K562 (cell line): ENCODE results near the gene CEP95. TPM values are rescaled to one million over a fixed set of nuclear protein-coding genes. Genes with fewer than 3 reads are reported as not detected.
A peak's percentile ranks its signal among the peaks of the same experiment; 100 is the strongest.

Source experiments
- ATAC-seq: fragments of 200-7000 bp; cut with Tn5 transposase; 3 replicates; pipeline ENCODE4 v1.9.1; 2020; ENCODE audit warnings: moderate library complexity
- BruUV-seq: library from RNA; stranded (reverse); fragments of 400-500 nt; replicated peaks from 2 replicates; lab custom pipeline; 2021; lab: Mats Ljungman, UMichigan
- CTCF ChIA-PET: fragments of 300-600 bp; formaldehyde crosslinking; extraction: SDS; loops from one replicate; lab custom pipeline; 2021; ENCODE audit warnings: low intra/inter-chr PET ratio; lab: Yijun Ruan, JAX
- POLR2A ChIA-PET: fragments of 300-600, 350-650 bp; sonication (Branson Sonifier 250); formaldehyde crosslinking; extraction: SDS; loops from one replicate; lab custom pipeline; 2021; ENCODE audit warnings: antibody characterized with exemption, inconsistent platforms; lab: Yijun Ruan, JAX
- DNase-seq, 4 experiments: peaks; one replicate each; pipeline versions ENCODE4 v3.0.0 to v3.0.0-alpha.2; 2011 to 2018; ENCODE audit warnings: low spot score in 3 of 4, mixed read lengths in 3 of 4; ENCODE audit errors: extremely low read depth in 1 of 4
- FAIRE-seq: peaks from 2 replicates; lab custom pipeline; 2011; peaks lifted over from hg19 to GRCh38; lab: Jason Lieb, UNC
- H2AFZ ChIP-seq: 2 replicates; pipeline ENCODE4 v1.6.0; 2011; ENCODE audit warnings: low read depth, low read length, control low read depth, inconsistent platforms
- H3K27ac ChIP-seq: fragments of 200-600 bp; 3 replicates; pipeline ENCODE4 v1.8.0; 2011; ENCODE audit warnings: low read depth, mild to moderate bottlenecking, control low read depth, inconsistent platforms, low read length, moderate library complexity, mixed read lengths; ENCODE audit errors: extremely low read depth
- H3K27me3 ChIP-seq, 2 experiments: fragments of 300-600 bp in 1 of 2; 2 replicates in 1 of 2; 3 replicates in 1 of 2; pipeline versions ENCODE4 v1.6.0 to v1.8.0; 2011; ENCODE audit warnings: inconsistent platforms in 2 of 2, low read length in 2 of 2, mild to moderate bottlenecking in 1 of 2, mixed read lengths in 1 of 2, moderate library complexity in 1 of 2; ENCODE audit not compliant: control insufficient read depth in 2 of 2, insufficient read depth in 2 of 2
- H3K36me3 ChIP-seq: fragments of 300-600 bp; 3 replicates; pipeline ENCODE4 v1.8.0; 2011; ENCODE audit warnings: mild to moderate bottlenecking, low read length, inconsistent platforms; ENCODE audit not compliant: control insufficient read depth, insufficient read depth
- H3K4me1 ChIP-seq, 2 experiments: fragments of 200-600 bp in 1 of 2; replicated peaks in 1 of 2; 2 replicates in 1 of 2; 3 replicates in 1 of 2; pipeline versions ENCODE4 v1.5.1 to v1.8.0; 2011; ENCODE audit warnings: inconsistent platforms in 2 of 2, low read length in 2 of 2, mild to moderate bottlenecking in 1 of 2, mixed read lengths in 1 of 2, moderate library complexity in 1 of 2; ENCODE audit not compliant: control insufficient read depth in 2 of 2, insufficient read depth in 2 of 2
- H3K4me2 ChIP-seq: 2 replicates; pipeline ENCODE4 v1.6.1; 2011; ENCODE audit warnings: low read length, control low read depth, inconsistent platforms, mixed read lengths; ENCODE audit not compliant: insufficient read depth
- H3K4me3 ChIP-seq: fragments of 200-600 bp; sonication (generic), shearing (Covaris generic); 2 replicates; pipeline ENCODE4 v1.5.1; 2016; ENCODE audit warnings: control low read depth, inconsistent platforms
- H3K79me2 ChIP-seq: fragments of 200-600 bp; 3 replicates; pipeline ENCODE4 v1.8.0; 2011; ENCODE audit warnings: low read length, inconsistent platforms; ENCODE audit not compliant: control insufficient read depth, insufficient read depth
- H3K9ac ChIP-seq, 2 experiments: 2 replicates each; pipeline versions ENCODE4 v1.6.0 to v1.6.1; 2011; ENCODE audit warnings: low read depth in 2 of 2, low read length in 2 of 2, control low read depth in 1 of 2, inconsistent platforms in 1 of 2, mild to moderate bottlenecking in 1 of 2, mixed read lengths in 1 of 2; ENCODE audit not compliant: insufficient read depth in 1 of 2
- H3K9me1 ChIP-seq: one replicate; pipeline ENCODE4 v1.6.0; 2011; ENCODE audit warnings: inconsistent platforms, mild to moderate bottlenecking, low read length, moderate library complexity; ENCODE audit not compliant: control insufficient read depth, insufficient read depth
- H3K9me3 ChIP-seq: replicated peaks from 2 replicates; pipeline ENCODE4 v1.5.1; 2011; ENCODE audit warnings: low read depth, low read length, inconsistent platforms; ENCODE audit not compliant: control insufficient read depth, insufficient read depth
- H4K20me1 ChIP-seq: replicated peaks from 2 replicates; pipeline ENCODE4 v1.6.1; 2011; ENCODE audit warnings: low read length, inconsistent platforms, mixed read lengths; ENCODE audit not compliant: control insufficient read depth, insufficient read depth
- ARID3B ChIP-seq: fragments of 250-450 bp; sonication (Bioruptor Pico); IDR thresholded peaks from 2 replicates; pipeline ENCODE4 v1.4.0; 2020; ENCODE audit warnings: borderline replicate concordance
- ATF1 ChIP-seq, 2 experiments: fragments of 450-650 bp in 1 of 2; IDR thresholded peaks; 2 replicates each; pipeline ENCODE4 v1.6.1; 2016; ENCODE audit warnings: missing compliant biosample characterization in 1 of 2, missing genetic modification characterization in 1 of 2
- BRD4 ChIP-seq: fragments of 200-600 bp; sonication (generic); IDR thresholded peaks from 2 replicates; pipeline ENCODE4 v1.6.1; 2017; ENCODE audit warnings: inconsistent platforms
- BRF1 ChIP-seq: IDR thresholded peaks from 3 replicates; pipeline ENCODE4 v1.6.1; 2011; ENCODE audit warnings: borderline replicate concordance, mild to moderate bottlenecking; ENCODE audit not compliant: insufficient read length; ENCODE audit errors: extremely low read depth
- CBFA2T2 ChIP-seq: fragments of 450-650 bp; conservative IDR thresholded peaks from 2 replicates; pipeline ENCODE4 v1.6.1; 2017; ENCODE audit warnings: mild to moderate bottlenecking
- CREB3L1 ChIP-seq: fragments of 450-650 bp; IDR thresholded peaks from 2 replicates; pipeline ENCODE4 v1.6.1; 2014; ENCODE audit warnings: low read depth, mild to moderate bottlenecking, moderate library complexity, borderline replicate concordance
- CREBBP ChIP-seq: IDR thresholded peaks from one replicate; pipeline ENCODE4 v1.6.1; 2012; ENCODE audit warnings: low read depth, mild to moderate bottlenecking, control low read depth, inconsistent platforms, low read length
- HNRNPUL1 ChIP-seq: fragments of 200-400 bp; formaldehyde crosslinking; IDR thresholded peaks from 2 replicates; pipeline ENCODE4 v1.6.1; 2017; ENCODE audit warnings: low read length
- MAFF ChIP-seq: IDR thresholded peaks from 2 replicates; pipeline ENCODE4 v1.6.1; 2012; ENCODE audit warnings: low read length, improper control_type of control experiment
- MAFG ChIP-seq: fragments of 450-650 bp; conservative IDR thresholded peaks from 2 replicates; pipeline ENCODE4 v1.6.1; 2016; ENCODE audit warnings: missing genetic modification characterization, missing compliant biosample characterization
- MAFK ChIP-seq: IDR thresholded peaks from 2 replicates; pipeline ENCODE4 v1.6.1; 2011; ENCODE audit warnings: low read length, improper control_type of control experiment
- RBM39 ChIP-seq: fragments of 200-400 bp; formaldehyde crosslinking; optimal IDR thresholded peaks from 2 replicates; pipeline ENCODE3; 2018; ENCODE audit warnings: low read depth, low read length
- STAT5A ChIP-seq: IDR thresholded peaks from 2 replicates; pipeline ENCODE4 v1.6.1; 2012; ENCODE audit warnings: low read length, inconsistent platforms, borderline replicate concordance
- ZNF316 ChIP-seq: fragments of 450-650 bp; IDR thresholded peaks from 2 replicates; pipeline ENCODE4 v1.6.1; 2016
- ZNF644 ChIP-seq: fragments of 200-800 bp; sonication (Bioruptor generic); IDR thresholded peaks from 2 replicates; pipeline ENCODE4 v1.6.1; 2016; ENCODE audit warnings: low read depth, missing genetic modification characterization, missing compliant biosample characterization
- WGBS: fragments of 100-300 bp; shearing (Covaris generic); methylation state at CpG from one replicate; pipeline ENCODE4 v1.1.6; 2016; ENCODE audit warnings: low coverage, mixed read lengths; ENCODE audit not compliant: insufficient coverage; ENCODE audit errors: missing lambda C conversion rate; 5-methylcytosine and 5-hydroxymethylcytosine counted together
- in situ Hi-C: fragments of 300-500 bp; cut with MboI; formaldehyde crosslinking; loops from 4 replicates; pipeline ENCODE4 v1.15.0; 2018; ENCODE audit warnings: inconsistent platforms, mixed read lengths
- intact Hi-C: fragments of 100-400 bp; cut with micrococcal nuclease; formaldehyde crosslinking; loops from 2 replicates; pipeline ENCODE4 v1.14.2; 2022
- polyA plus RNA-seq, 8 experiments: library from polyadenylated mRNA; depleted of rRNA in 4 of 8; stranded (reverse) in 5 of 8; unstranded in 3 of 8; fragments of >200 nt; fragmentation: Nextera tagmentation in 2 of 8; fragmentation: Illumina TruSeq in 1 of 8; extraction: Ambion mirVana in 2 of 8; extraction: Trizol in 1 of 8; gene quantifications; 2 replicates each; pipeline versions ENCODE4 v1.2.1 to v1.2.3, GENCODE V29; 2011 to 2014; ENCODE audit warnings: inconsistent platforms in 1 of 8, missing spikeins in 1 of 8
- total RNA-seq, 7 experiments: library from RNA; depleted of rRNA in 6 of 7; stranded (reverse); fragments of >200 nt in 6 of 7; fragmentation: Illumina TruSeq in 2 of 7; extraction: Trizol in 2 of 7; gene quantifications; 2 replicates each; pipeline versions ENCODE4 v1.2.1 to v1.2.3, GENCODE V29; 2011 to 2021; ENCODE audit warnings: low replicate concordance in 1 of 7
- TF ChIP-seq, protein P1 (sequence below), 3 experiments: fragments of 200-800 bp in 1 of 3; fragments of 250-450 bp in 1 of 3; fragments of 450-650 bp in 1 of 3; sonication (Bioruptor Pico) in 1 of 3; sonication (Bioruptor generic) in 1 of 3; formaldehyde crosslinking in 1 of 3; IDR thresholded peaks; 2 replicates each; pipeline versions ENCODE4 v1.6.1 to v1.8.0; 2016 to 2022; ENCODE audit warnings: mild to moderate bottlenecking in 2 of 3, missing genetic modification characterization in 2 of 3, missing compliant biosample characterization in 1 of 3, moderate library complexity in 1 of 3

The CEP95 gene
- total and polyA plus RNA-seq, 9 of the 15 experiments (the other 6 are each of a cell fraction or from before 2014, with no cell fraction given): 26.7 to 80.7 (median 56.9) TPM

DNA sequence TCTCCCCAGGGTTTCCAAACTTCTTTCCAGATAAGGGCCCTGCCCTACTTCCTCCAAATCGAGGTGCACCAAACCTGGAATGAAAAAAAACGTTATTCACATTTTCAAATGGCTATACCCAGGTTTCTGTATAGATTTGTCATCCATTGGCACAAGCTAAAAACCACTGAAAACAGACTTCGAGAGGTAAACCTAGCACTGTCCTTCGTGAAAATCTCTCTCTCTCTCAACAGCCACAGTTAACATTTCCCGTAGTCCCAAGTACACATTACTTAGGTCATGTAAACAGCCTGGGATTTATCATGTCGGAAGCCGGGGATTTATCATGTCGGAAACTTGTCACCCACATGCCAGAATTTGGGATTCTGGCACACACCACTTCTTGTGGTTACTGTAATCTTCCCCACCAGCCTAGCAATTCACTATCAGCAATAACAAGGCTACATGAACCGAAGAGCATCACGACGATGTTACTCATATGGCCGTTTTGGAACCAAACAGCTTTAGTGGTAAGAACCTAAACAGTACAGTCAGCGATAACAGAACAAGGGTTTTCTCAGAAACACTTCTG is 1.9 kb upstream of the CEP95 start:
- H3K9me1 ChIP-seq: no peaks in the 10 kb centered on the region
- H3K4me1 ChIP-seq: peaks cover 6 to 13% of the 10 kb centered on the region in 2 experiments; a peak in 3 of 5 replicates
- intact Hi-C loops (loop anchor here (5.0 to 10.0 kb wide), 2 partner anchors 92 to 230 kb away; no protein-coding TSS in a partner anchor), in situ Hi-C loops (no loop called here)
- POLR2A ChIA-PET: interaction anchor here (0.6 to 5.2 kb wide), 51 partner anchors 8 to 535 kb away, joined by 3 to 114 read pairs (median 4); partner anchors contain the start of genes MILR1 and POLG2
- H3K36me3 ChIP-seq: peaks cover 74% of the 10 kb centered on the region
- peak overlapping the region; percentile 98 for H3K4me2 ChIP-seq
- BruUV-seq: no TSS peak
- DNase-seq: peak in 1 of 4 experiments; percentile 71
- 4% methylated on average over 13 of the region's 13 CpGs for WGBS
- H3K27me3 ChIP-seq: no peaks in the 10 kb centered on the region
- peak overlapping the region; percentile 98 to 99 for H3K9ac ChIP-seq
- H2AFZ ChIP-seq: no peak overlapping the region
- no peak for ATAC-seq
- peak overlapping the region; percentile 97 for H3K27ac ChIP-seq
- no peaks in the 10 kb centered on the region for H3K9me3 ChIP-seq
- H3K4me3 ChIP-seq: peak overlapping the region; percentile 77
- peaks cover 95% of the 10 kb centered on the region for H3K79me2 ChIP-seq
- CTCF ChIA-PET: no interaction called here
- peaks cover 30% of the 10 kb centered on the region for H4K20me1 ChIP-seq
- peak; percentile 70 for FAIRE-seq
- no peak; the same call in 1 of the 2 replicates for TF ChIP-seq ZNF644
- TF ChIP-seq ARID3B (CRISPR knock-in tag): no peak
- TF ChIP-seq MAFK: peak; percentile 15; the same call in 1 of the 2 replicates
- TF ChIP-seq ATF1 (CRISPR knock-in tag; IDR thresholded peaks at IDR 0.05): no peak
- 0 out of 2 replicates have a peak, but pooled peaks have one; percentile 47 for TF ChIP-seq ATF1 (tag; IDR thresholded peaks at IDR 0.05)
- no peak for TF ChIP-seq CREB3L1
- peak; percentile 42 for TF ChIP-seq RBM39
- no peak for TF ChIP-seq BRF1
- TF ChIP-seq MAFG (tag): peak; percentile 45
- TF ChIP-seq, protein P1, sequence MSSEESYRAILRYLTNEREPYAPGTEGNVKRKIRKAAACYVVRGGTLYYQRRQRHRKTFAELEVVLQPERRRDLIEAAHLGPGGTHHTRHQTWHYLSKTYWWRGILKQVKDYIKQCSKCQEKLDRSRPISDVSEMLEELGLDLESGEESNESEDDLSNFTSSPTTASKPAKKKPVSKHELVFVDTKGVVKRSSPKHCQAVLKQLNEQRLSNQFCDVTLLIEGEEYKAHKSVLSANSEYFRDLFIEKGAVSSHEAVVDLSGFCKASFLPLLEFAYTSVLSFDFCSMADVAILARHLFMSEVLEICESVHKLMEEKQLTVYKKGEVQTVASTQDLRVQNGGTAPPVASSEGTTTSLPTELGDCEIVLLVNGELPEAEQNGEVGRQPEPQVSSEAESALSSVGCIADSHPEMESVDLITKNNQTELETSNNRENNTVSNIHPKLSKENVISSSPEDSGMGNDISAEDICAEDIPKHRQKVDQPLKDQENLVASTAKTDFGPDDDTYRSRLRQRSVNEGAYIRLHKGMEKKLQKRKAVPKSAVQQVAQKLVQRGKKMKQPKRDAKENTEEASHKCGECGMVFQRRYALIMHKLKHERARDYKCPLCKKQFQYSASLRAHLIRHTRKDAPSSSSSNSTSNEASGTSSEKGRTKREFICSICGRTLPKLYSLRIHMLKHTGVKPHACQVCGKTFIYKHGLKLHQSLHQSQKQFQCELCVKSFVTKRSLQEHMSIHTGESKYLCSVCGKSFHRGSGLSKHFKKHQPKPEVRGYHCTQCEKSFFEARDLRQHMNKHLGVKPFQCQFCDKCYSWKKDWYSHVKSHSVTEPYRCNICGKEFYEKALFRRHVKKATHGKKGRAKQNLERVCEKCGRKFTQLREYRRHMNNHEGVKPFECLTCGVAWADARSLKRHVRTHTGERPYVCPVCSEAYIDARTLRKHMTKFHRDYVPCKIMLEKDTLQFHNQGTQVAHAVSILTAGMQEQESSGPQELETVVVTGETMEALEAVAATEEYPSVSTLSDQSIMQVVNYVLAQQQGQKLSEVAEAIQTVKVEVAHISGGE (CRISPR knock-in tag; IDR thresholded peaks at IDR 0.05): peak in 1 of 3 experiments; percentile 24; a peak in 1 of 6 replicates
- TF ChIP-seq CBFA2T2: peak; percentile 73
- peak; percentile 52; the same call in 1 of the 2 replicates for TF ChIP-seq STAT5A
- peak; percentile 50 for TF ChIP-seq MAFF
- TF ChIP-seq BRD4: no peak
- TF ChIP-seq HNRNPUL1: peak; percentile 89
- TF ChIP-seq CREBBP: no peak
- TF ChIP-seq ZNF316: peak; percentile 90
